Activated T-cell treated with anti-CD3 and anti-CD28 coated beads, Interleukin-2, amount 50 U/mL, for 4 hours (primary cell): ENCODE results near the gene HOXC12. TPM values are rescaled to one million over a fixed set of nuclear protein-coding genes. Genes with fewer than 3 reads are reported as not detected.

Source experiments
- ATAC-seq, 2 donors: fragments of 200-7000 bp; cut with Tn5 transposase; one replicate each; pipeline ENCODE4 v1.10.0; 2021
- DNase-seq: peaks from one replicate; pipeline ENCODE4 v3.0.0-alpha.2; 2020
- H3K27me3 Mint-ChIP-seq: one replicate; pipeline ENCODE4 v1.8.0; 2021; ENCODE audit warnings: low read depth, mixed read lengths
- H3K36me3 Mint-ChIP-seq: one replicate; pipeline ENCODE4 v1.8.0; 2022; ENCODE audit warnings: mixed read lengths; ENCODE audit not compliant: insufficient read depth
- H3K4me1 Mint-ChIP-seq: one replicate; pipeline ENCODE4 v1.8.0; 2021; ENCODE audit warnings: low read depth, mixed read lengths
- H3K4me3 Mint-ChIP-seq: one replicate; pipeline ENCODE4 v1.8.0; 2021; ENCODE audit warnings: mild to moderate bottlenecking, moderate library complexity, mixed read lengths
- H3K9me3 Mint-ChIP-seq: one replicate; pipeline ENCODE4 v1.8.0; 2021; ENCODE audit warnings: mixed read lengths
- total RNA-seq, 3 donors: library from RNA; stranded (reverse); gene quantifications; one replicate each; pipeline ENCODE4 v1.2.1, GENCODE V29; 2021

HOXC12 gene
- total RNA-seq, 3 donors from 2014 or later = not detected

GRCh38 chr12:53959314-53959713 lies 4.6 kb downstream of the HOXC12 start:
- Mint-ChIP-seq H3K4me3 (no peak overlapping the region), H3K4me1 (peaks cover 23% of the 10 kb centered on the region), H3K27me3 (peaks cover 84% of the 10 kb centered on the region), H3K9me3 (no peaks in the 10 kb centered on the region), H3K36me3 (no peaks in the 10 kb centered on the region)
- DNase-seq = no peak
- ATAC-seq = no peak

GRCh38 chr12:53960187-53961024 lies 5.7 kb downstream of the HOXC12 start:
- peaks cover 87% of the 10 kb centered on the region for H3K27me3 Mint-ChIP-seq
- H3K36me3 Mint-ChIP-seq = no peaks in the 10 kb centered on the region
- H3K9me3 Mint-ChIP-seq = no peaks in the 10 kb centered on the region
- ATAC-seq (no peak), DNase-seq (no peak)
- H3K4me1 Mint-ChIP-seq = peaks cover 33% of the 10 kb centered on the region
- H3K4me3 Mint-ChIP-seq = no peak overlapping the region

DNA sequence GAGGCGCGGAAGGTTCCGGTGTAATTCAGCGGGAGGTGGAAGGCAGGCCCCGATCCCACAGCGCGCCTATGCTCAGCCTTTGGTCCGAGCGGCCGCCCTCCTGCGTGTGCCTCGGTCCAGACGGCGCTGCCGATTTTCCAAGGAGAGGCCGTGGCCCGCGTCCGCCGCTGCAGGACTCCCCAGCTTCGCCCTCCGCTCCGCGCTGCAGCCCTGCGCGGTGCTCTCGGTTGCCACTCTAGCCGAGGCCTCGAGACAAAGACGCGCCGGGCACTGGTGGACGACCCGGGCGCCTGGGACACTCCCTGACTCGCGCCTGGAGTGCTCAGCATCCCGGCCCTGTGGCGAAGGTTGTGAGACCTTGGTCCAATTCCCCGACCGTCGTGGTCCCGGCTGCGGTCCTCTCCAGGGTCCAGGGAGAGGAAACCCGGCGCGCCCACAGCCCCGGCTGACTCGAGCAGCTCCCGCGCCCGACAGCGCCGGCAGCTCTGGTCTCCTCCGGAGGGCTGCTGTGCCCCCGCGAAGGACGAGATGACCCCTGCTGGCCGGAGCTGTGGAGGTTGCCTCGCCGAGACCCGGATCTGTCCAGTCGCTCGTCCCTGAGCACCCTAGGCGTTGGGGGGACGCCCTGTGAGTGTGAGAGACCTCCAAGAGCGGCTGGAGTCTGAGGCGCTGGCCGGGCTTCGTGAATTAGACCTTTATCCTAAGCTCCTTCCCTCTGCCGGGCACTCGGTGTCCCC lies 6.5 kb downstream of the HOXC12 start:
- DNase-seq (no peak), ATAC-seq (no peak)
- Mint-ChIP-seq H3K4me3 (no peak overlapping the region), H3K4me1 (peaks cover 34% of the 10 kb centered on the region), H3K9me3 (no peaks in the 10 kb centered on the region), H3K27me3 (peaks cover 87% of the 10 kb centered on the region), H3K36me3 (peaks cover under 1% of the 10 kb centered on the region)

GRCh38 chr12:53963005-53963404 lies 8.3 kb downstream of the HOXC12 start:
- H3K27me3 Mint-ChIP-seq = peaks cover 88% of the 10 kb centered on the region
- no peaks in the 10 kb centered on the region for H3K9me3 Mint-ChIP-seq
- no peak for DNase-seq
- ATAC-seq = no peak
- peaks cover 38% of the 10 kb centered on the region for H3K4me1 Mint-ChIP-seq
- H3K36me3 Mint-ChIP-seq = peaks cover 1% of the 10 kb centered on the region
- no peak overlapping the region for H3K4me3 Mint-ChIP-seq

- Mint-ChIP-seq H3K4me3 (no peak overlapping the region), H3K36me3 (peaks cover 1% of the 10 kb centered on the region), H3K9me3 (no peaks in the 10 kb centered on the region), H3K4me1 (peaks cover 38% of the 10 kb centered on the region), H3K27me3 (peaks cover 88% of the 10 kb centered on the region)
- ATAC-seq = no peak
- no peak for DNase-seq
Observed at GRCh38 chr12:53963434-53964314, 9.0 kb downstream of the HOXC12 start.

GRCh38 chr12:53964315-53964713 lies 9.6 kb downstream of the HOXC12 start:
- H3K9me3 Mint-ChIP-seq = no peaks in the 10 kb centered on the region
- H3K27me3 Mint-ChIP-seq = peaks cover 90% of the 10 kb centered on the region
- no peak overlapping the region for H3K4me3 Mint-ChIP-seq
- peaks cover 38% of the 10 kb centered on the region for H3K4me1 Mint-ChIP-seq
- ATAC-seq = no peak
- DNase-seq = no peak
- H3K36me3 Mint-ChIP-seq = peaks cover 1% of the 10 kb centered on the region

DNA sequence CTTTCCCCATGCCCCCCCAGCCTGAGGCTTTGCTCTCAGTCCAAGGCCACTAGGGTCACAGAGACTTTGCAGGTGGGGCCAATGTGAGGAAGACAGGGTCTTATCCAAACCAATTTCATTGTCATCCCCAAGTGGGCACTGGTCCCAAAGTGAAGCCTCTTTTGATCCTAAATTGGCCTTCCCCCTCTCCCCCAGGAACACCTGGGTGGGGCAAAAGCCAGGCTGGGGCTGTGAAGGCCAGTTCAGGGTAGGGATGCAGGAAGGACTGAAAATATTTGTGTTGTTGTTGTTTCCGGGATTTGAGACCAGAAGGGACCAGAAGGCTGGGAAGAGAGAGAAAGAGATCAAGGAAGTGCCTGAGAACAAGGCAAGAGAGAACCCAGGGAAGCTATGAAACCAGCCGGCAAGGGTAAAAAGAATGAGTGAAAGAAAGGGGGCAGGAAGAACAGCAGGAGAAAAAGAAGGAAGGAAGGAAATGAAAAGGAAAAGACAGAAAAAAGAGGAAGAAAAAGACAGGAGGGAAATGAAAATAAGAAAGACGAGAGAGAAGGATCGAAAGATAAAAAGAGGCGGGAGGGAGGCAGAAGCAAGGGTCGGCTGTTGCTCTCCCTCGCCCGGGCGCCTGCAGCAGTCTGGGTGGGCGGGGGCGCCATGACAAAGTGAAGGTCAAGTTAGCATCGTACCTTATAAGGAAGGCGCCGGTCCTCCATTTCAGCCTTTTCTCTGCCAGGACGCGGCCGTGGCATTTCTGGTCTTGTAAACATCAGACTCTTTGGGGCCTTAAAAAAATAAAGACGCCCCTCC lies 10.8 kb downstream of the HOXC12 start:
- no peaks in the 10 kb centered on the region for H3K9me3 Mint-ChIP-seq
- peaks cover 35% of the 10 kb centered on the region for H3K4me1 Mint-ChIP-seq
- peaks cover 90% of the 10 kb centered on the region for H3K27me3 Mint-ChIP-seq
- H3K36me3 Mint-ChIP-seq = peaks cover 1% of the 10 kb centered on the region
- DNase-seq (no peak), ATAC-seq (no peak)
- peak overlapping the region; percentile 14 for H3K4me3 Mint-ChIP-seq

DNA sequence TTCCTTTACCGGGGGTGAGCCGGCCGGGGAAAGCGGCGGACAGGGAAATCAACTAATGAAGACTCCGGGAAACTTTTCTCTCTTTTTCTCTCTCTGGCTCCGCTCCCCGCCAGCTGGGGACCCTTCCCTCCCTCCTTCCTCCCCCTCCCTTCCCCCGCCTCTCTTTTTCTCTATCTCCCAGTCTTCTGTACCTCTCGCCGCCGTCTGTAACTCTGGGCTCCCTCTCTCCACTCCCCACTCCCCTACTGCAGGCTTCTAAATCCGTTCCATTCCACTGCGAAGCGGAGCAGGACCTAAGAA lies 11.3 kb downstream of the HOXC12 start:
- Mint-ChIP-seq H3K4me1 (peaks cover 33% of the 10 kb centered on the region), H3K9me3 (no peaks in the 10 kb centered on the region), H3K4me3 (no peak overlapping the region), H3K36me3 (peaks cover 1% of the 10 kb centered on the region), H3K27me3 (peaks cover 93% of the 10 kb centered on the region)
- no peak for ATAC-seq
- DNase-seq = no peak

DNA sequence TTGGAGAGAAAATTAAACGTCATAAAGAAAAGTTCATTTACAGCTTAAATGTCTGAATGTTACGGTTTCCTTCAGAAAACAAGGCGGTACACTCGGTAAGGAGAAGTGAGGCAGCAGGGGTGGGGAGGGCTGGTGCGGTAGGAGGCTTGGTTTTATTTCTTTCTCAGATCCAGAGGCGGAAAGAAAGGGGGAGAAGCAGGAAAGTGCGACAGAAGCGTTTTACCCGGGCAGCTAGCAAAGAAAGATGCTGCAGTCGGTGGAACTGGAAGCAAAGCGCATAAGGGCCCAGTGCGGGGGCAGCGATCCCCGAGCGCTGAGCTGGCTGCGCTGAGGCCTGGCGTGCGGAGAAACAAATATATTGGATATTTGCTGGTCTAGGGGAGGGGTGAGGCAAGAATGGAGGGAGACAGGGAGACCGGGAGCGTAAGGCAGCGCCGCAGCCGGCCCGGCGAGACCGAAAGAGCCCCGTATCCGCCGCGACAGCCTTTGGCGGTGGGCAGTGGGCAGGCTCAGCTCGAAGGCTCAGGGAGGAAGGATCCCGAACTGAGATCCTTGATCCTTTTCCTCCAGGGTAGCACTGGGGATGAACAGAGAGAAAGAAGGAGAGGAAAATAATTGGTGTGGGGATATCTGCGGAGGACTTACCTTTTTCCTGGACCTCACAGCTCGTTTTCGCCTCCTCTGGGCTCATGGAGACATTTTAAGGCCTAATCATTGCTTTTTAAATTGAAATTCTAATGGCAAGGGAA lies 11.9 kb downstream of the HOXC12 start:
- Mint-ChIP-seq H3K27me3 (peaks cover 97% of the 10 kb centered on the region), H3K4me3 (no peak overlapping the region), H3K9me3 (no peaks in the 10 kb centered on the region), H3K36me3 (peaks cover 1% of the 10 kb centered on the region), H3K4me1 (peaks cover 33% of the 10 kb centered on the region)
- ATAC-seq = no peak
- DNase-seq = no peak

DNA sequence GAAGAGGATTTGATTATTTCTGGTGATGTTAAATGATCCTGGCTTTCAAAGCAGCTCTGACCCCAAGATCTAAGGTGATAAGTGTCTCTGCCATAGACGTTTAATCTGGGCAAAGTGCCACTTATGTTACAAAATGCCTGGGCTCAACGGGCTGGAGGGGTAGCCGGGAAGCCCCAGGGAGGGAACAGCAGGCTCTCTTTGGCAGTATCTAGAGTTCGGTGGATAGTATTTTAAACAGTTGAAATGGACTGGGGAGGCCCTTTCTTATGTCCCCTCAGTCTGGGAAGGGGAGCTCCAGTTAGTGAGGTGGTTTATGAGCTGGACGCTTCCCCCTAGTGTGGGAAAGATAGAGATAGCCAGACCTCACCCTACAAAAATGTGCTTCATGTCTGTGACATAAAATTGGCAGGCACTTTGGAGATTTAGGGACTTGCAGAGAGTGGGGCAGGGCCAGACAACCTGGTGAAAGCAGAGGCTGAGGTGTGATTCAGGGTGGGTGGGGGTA lies 12.8 kb downstream of the HOXC12 start:
- Mint-ChIP-seq H3K9me3 (no peaks in the 10 kb centered on the region), H3K4me3 (no peak overlapping the region)

GRCh38 chr12:53968214-53969127 lies 13.8 kb downstream of the HOXC12 start:
- no peak for ATAC-seq
- peaks cover 1% of the 10 kb centered on the region for H3K36me3 Mint-ChIP-seq
- no peak for DNase-seq
- H3K4me1 Mint-ChIP-seq = peaks cover 37% of the 10 kb centered on the region
- H3K9me3 Mint-ChIP-seq = peaks cover 6% of the 10 kb centered on the region
- peaks cover 99% of the 10 kb centered on the region for H3K27me3 Mint-ChIP-seq
- no peak overlapping the region for H3K4me3 Mint-ChIP-seq

More for the DNA sequence above, 12.8 kb downstream of the HOXC12 start:
- DNase-seq (no peak), ATAC-seq (no peak)
- H3K36me3 Mint-ChIP-seq = peaks cover 1% of the 10 kb centered on the region
- H3K4me1 Mint-ChIP-seq = peaks cover 33% of the 10 kb centered on the region
- H3K27me3 Mint-ChIP-seq = peaks cover 99% of the 10 kb centered on the region

- H3K36me3 Mint-ChIP-seq = peaks cover 1% of the 10 kb centered on the region
- DNase-seq (no peak), ATAC-seq (no peak)
- peaks cover 29% of the 10 kb centered on the region for H3K4me1 Mint-ChIP-seq
- H3K9me3 Mint-ChIP-seq = peaks cover 6% of the 10 kb centered on the region
- H3K4me3 Mint-ChIP-seq = no peak overlapping the region
- peaks cover 96% of the 10 kb centered on the region for H3K27me3 Mint-ChIP-seq
Observed at GRCh38 chr12:53969588-53970259, 15.0 kb downstream of the HOXC12 start.
